WTC11 (cell line): ENCODE measurements around the gene STARD10. TPM values are rescaled to one million over a fixed set of nuclear protein-coding genes. Genes with fewer than 3 reads are reported as not detected.

ENCODE experiments used
- CREM ChIP-seq: sonication (generic); formaldehyde crosslinking; IDR thresholded peaks from 2 replicates; pipeline ENCODE4 v1.8.1; 2022; ENCODE audit warnings: mild to moderate bottlenecking, missing genetic modification reagents, moderate library complexity
- EMX1 ChIP-seq: fragments of 250-450 bp; sonication (Bioruptor Pico); IDR thresholded peaks from 2 replicates; pipeline ENCODE4 v1.8.0; 2021; ENCODE audit warnings: mild to moderate bottlenecking
- FOXJ3 ChIP-seq: sonication (generic); formaldehyde crosslinking; IDR thresholded peaks from 2 replicates; pipeline ENCODE4 v1.9.0; 2021; ENCODE audit warnings: missing genetic modification reagents, mild to moderate bottlenecking, borderline replicate concordance
- FOXK1 ChIP-seq: sonication (generic); formaldehyde crosslinking; IDR thresholded peaks from 2 replicates; pipeline ENCODE4 v1.8.0; 2022; ENCODE audit warnings: mild to moderate bottlenecking, moderate library complexity, missing genetic modification reagents
- HMGA2 ChIP-seq: fragments of 250-450 bp; sonication (Bioruptor Pico); IDR thresholded peaks from 2 replicates; pipeline ENCODE4 v1.4.0; 2021; ENCODE audit warnings: mild to moderate bottlenecking, moderate library complexity
- IRF2 ChIP-seq: sonication (generic); formaldehyde crosslinking; IDR thresholded peaks from 2 replicates; pipeline ENCODE4 v1.8.0; 2022; ENCODE audit warnings: low read depth, missing genetic modification reagents, borderline replicate concordance
- JUN ChIP-seq: sonication (generic); formaldehyde crosslinking; IDR thresholded peaks from 2 replicates; pipeline ENCODE4 v1.8.0; 2023; ENCODE audit warnings: mild to moderate bottlenecking, missing genetic modification reagents
- NFYB ChIP-seq: sonication (generic); formaldehyde crosslinking; conservative IDR thresholded peaks from 2 replicates; pipeline ENCODE4 v1.8.0; 2022; ENCODE audit warnings: low read depth, missing genetic modification reagents
- OVOL2 ChIP-seq: fragments of 250-450 bp; sonication (Bioruptor Pico); IDR thresholded peaks from 2 replicates; pipeline ENCODE4 v1.9.0; 2021; ENCODE audit warnings: mild to moderate bottlenecking, borderline replicate concordance
- PRRX2 ChIP-seq: fragments of 250-450 bp; sonication (Bioruptor Pico); IDR thresholded peaks from 2 replicates; pipeline ENCODE4 v1.8.0; 2021; ENCODE audit warnings: mild to moderate bottlenecking
- SMAD4 ChIP-seq: sonication (generic); formaldehyde crosslinking; IDR thresholded peaks from 2 replicates; pipeline ENCODE4 v1.8.0; 2022; ENCODE audit warnings: mild to moderate bottlenecking, missing genetic modification reagents
- TEAD1 ChIP-seq: sonication (generic); formaldehyde crosslinking; IDR thresholded peaks from 2 replicates; pipeline ENCODE4 v1.8.0; 2022; ENCODE audit warnings: mild to moderate bottlenecking, missing genetic modification reagents
- TP53 ChIP-seq: sonication (generic); formaldehyde crosslinking; IDR thresholded peaks from 2 replicates; pipeline ENCODE4 v1.8.1; 2023; ENCODE audit warnings: mild to moderate bottlenecking, missing genetic modification reagents
- ZBTB21 ChIP-seq: sonication (generic); formaldehyde crosslinking; IDR thresholded peaks from 2 replicates; pipeline ENCODE4 v1.8.1; 2023; ENCODE audit warnings: mild to moderate bottlenecking, missing genetic modification reagents, borderline replicate concordance
- ZNF121 ChIP-seq: sonication (generic); formaldehyde crosslinking; IDR thresholded peaks from 2 replicates; pipeline ENCODE4 v1.8.0; 2023; ENCODE audit warnings: missing genetic modification reagents
- ZNF219 ChIP-seq: sonication (generic); formaldehyde crosslinking; IDR thresholded peaks from 2 replicates; pipeline ENCODE4 v1.8.0; 2023; ENCODE audit warnings: missing genetic modification reagents, mild to moderate bottlenecking, borderline replicate concordance
- total RNA-seq: library from RNA; stranded (reverse); gene quantifications from 3 replicates; pipeline ENCODE4 v1.2.3, GENCODE V29; 2021
- TF ChIP-seq, protein P1 (sequence below): sonication (generic); formaldehyde crosslinking; IDR thresholded peaks from 2 replicates; pipeline ENCODE4 v1.8.0; 2022; ENCODE audit warnings: mild to moderate bottlenecking, missing genetic modification reagents
- TF ChIP-seq, protein P2 (sequence below): sonication (generic); formaldehyde crosslinking; IDR thresholded peaks from 2 replicates; pipeline ENCODE4 v1.8.0; 2022; ENCODE audit warnings: mild to moderate bottlenecking, missing genetic modification reagents
- TF ChIP-seq, protein P3 (sequence below): sonication (generic); formaldehyde crosslinking; IDR thresholded peaks from 2 replicates; pipeline ENCODE4 v1.8.1; 2023; ENCODE audit warnings: mild to moderate bottlenecking, missing genetic modification reagents
- TF ChIP-seq, protein P4 (sequence below): sonication (generic); formaldehyde crosslinking; IDR thresholded peaks from 2 replicates; pipeline ENCODE4 v1.8.0; 2022; ENCODE audit warnings: mild to moderate bottlenecking, missing genetic modification reagents
- TF ChIP-seq, protein P5 (sequence below): sonication (generic); formaldehyde crosslinking; IDR thresholded peaks from 2 replicates; pipeline ENCODE4 v1.8.1; 2022; ENCODE audit warnings: low read depth, missing genetic modification reagents, borderline replicate concordance
- TF ChIP-seq, protein P6 (sequence below): sonication (generic); formaldehyde crosslinking; IDR thresholded peaks from 2 replicates; pipeline ENCODE4 v1.8.1; 2023; ENCODE audit warnings: mild to moderate bottlenecking, missing genetic modification reagents, moderate library complexity
- TF ChIP-seq, protein P7 (sequence below): fragments of 250-450 bp; sonication (Bioruptor Pico); IDR thresholded peaks from 2 replicates; pipeline ENCODE4 v1.8.0; 2021; ENCODE audit warnings: mild to moderate bottlenecking
- TF ChIP-seq, protein P8 (sequence below): sonication (generic); formaldehyde crosslinking; IDR thresholded peaks from 2 replicates; pipeline ENCODE4 v1.8.1; 2023; ENCODE audit warnings: mild to moderate bottlenecking, missing genetic modification reagents, moderate library complexity
- TF ChIP-seq, protein P9 (sequence below): fragments of 200-600 bp; IDR thresholded peaks from 2 replicates; pipeline ENCODE4 v1.8.0; 2022; ENCODE audit warnings: antibody characterized with exemption
- TF ChIP-seq, protein P10 (sequence below): sonication (generic); formaldehyde crosslinking; conservative IDR thresholded peaks from 2 replicates; pipeline ENCODE4 v1.8.1; 2022; ENCODE audit warnings: mild to moderate bottlenecking, missing genetic modification reagents
- TF ChIP-seq, protein P11 (sequence below): fragments of 250-450 bp; sonication (Bioruptor Pico); IDR thresholded peaks from 2 replicates; pipeline ENCODE4 v1.9.0; 2021; ENCODE audit warnings: mild to moderate bottlenecking

The STARD10 gene
- total RNA-seq, 1 experiment from 2014 or later = 32.0 TPM

DNA sequence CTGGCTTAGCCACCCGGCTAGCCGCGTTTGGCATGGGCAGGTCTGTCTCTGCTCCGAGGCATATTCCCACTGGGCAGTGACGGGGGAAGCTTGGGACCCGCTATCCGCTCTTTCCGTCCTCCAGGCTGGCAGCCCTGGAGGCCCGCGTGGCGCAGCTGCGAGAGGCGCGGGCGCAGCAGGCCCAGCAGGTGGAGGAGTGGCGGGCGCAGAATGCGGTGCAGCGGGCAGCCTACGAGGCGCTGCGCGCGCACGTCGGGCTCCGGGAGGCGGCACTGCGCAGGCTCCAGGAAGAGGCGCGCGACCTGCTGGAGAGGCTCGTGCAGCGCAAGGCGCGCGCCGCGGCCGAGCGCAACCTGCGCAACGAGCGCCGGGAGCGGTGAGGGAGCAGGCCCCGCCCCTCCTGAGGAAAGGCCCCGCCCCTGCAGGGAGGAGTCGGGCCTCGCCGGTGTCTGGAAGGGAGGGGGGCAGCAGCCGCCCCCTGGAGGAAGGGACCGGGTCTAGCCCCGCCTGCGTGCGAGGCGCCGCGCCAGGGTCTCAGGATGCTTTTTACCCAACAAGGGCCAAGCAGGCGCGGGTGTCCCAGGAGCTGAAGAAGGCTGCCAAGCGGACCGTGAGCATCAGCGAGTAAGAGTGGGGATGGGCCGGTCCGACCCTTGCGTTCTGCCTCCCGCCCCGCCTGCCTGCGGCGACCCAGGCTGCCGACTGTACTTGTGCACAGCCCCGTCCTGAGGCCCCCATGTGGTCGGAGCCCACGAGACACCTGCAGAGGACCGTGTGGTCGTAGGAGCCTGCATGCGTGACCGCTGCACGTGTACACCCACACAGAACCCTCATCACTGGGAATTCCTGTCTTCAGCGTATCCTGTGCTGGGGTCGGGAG, 28.3 kb upstream of the STARD10 start (continued):
- TF ChIP-seq, protein P1, sequence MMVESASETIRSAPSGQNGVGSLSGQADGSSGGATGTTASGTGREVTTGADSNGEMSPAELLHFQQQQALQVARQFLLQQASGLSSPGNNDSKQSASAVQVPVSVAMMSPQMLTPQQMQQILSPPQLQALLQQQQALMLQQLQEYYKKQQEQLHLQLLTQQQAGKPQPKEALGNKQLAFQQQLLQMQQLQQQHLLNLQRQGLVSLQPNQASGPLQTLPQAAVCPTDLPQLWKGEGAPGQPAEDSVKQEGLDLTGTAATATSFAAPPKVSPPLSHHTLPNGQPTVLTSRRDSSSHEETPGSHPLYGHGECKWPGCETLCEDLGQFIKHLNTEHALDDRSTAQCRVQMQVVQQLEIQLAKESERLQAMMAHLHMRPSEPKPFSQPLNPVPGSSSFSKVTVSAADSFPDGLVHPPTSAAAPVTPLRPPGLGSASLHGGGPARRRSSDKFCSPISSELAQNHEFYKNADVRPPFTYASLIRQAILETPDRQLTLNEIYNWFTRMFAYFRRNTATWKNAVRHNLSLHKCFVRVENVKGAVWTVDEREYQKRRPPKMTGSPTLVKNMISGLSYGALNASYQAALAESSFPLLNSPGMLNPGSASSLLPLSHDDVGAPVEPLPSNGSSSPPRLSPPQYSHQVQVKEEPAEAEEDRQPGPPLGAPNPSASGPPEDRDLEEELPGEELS (CRISPR knock-in tag) = peak; percentile 92
- TF ChIP-seq, protein P2, sequence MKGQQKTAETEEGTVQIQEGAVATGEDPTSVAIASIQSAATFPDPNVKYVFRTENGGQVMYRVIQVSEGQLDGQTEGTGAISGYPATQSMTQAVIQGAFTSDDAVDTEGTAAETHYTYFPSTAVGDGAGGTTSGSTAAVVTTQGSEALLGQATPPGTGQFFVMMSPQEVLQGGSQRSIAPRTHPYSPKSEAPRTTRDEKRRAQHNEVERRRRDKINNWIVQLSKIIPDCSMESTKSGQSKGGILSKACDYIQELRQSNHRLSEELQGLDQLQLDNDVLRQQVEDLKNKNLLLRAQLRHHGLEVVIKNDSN (CRISPR knock-in tag) = no peak
- no peak for TF ChIP-seq SMAD4
- TF ChIP-seq, protein P3, sequence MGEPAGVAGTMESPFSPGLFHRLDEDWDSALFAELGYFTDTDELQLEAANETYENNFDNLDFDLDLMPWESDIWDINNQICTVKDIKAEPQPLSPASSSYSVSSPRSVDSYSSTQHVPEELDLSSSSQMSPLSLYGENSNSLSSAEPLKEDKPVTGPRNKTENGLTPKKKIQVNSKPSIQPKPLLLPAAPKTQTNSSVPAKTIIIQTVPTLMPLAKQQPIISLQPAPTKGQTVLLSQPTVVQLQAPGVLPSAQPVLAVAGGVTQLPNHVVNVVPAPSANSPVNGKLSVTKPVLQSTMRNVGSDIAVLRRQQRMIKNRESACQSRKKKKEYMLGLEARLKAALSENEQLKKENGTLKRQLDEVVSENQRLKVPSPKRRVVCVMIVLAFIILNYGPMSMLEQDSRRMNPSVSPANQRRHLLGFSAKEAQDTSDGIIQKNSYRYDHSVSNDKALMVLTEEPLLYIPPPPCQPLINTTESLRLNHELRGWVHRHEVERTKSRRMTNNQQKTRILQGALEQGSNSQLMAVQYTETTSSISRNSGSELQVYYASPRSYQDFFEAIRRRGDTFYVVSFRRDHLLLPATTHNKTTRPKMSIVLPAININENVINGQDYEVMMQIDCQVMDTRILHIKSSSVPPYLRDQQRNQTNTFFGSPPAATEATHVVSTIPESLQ = no peak
- TF ChIP-seq ZBTB21 (CRISPR knock-in tag) = peak; percentile 45; the same call in 1 of the 2 replicates
- no peak for TF ChIP-seq OVOL2 (CRISPR knock-in tag)
- TF ChIP-seq NFYB (CRISPR knock-in tag) = no peak
- TF ChIP-seq CREM (CRISPR knock-in tag) = no peak; the same call in 1 of the 2 replicates
- TF ChIP-seq EMX1 (CRISPR knock-in tag) = no peak
- no peak for TF ChIP-seq HMGA2 (CRISPR knock-in tag)
- peak; percentile 54; the same call in 1 of the 2 replicates for TF ChIP-seq FOXK1
- TF ChIP-seq, protein P4, sequence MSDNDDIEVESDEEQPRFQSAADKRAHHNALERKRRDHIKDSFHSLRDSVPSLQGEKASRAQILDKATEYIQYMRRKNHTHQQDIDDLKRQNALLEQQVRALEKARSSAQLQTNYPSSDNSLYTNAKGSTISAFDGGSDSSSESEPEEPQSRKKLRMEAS (CRISPR knock-in tag) = peak; percentile 94
- TF ChIP-seq, protein P5, sequence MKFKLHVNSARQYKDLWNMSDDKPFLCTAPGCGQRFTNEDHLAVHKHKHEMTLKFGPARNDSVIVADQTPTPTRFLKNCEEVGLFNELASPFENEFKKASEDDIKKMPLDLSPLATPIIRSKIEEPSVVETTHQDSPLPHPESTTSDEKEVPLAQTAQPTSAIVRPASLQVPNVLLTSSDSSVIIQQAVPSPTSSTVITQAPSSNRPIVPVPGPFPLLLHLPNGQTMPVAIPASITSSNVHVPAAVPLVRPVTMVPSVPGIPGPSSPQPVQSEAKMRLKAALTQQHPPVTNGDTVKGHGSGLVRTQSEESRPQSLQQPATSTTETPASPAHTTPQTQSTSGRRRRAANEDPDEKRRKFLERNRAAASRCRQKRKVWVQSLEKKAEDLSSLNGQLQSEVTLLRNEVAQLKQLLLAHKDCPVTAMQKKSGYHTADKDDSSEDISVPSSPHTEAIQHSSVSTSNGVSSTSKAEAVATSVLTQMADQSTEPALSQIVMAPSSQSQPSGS (CRISPR knock-in tag) = no peak
- no peak for TF ChIP-seq ZNF219 (CRISPR knock-in tag)
- peak; percentile 70; the same call in 1 of the 2 replicates for TF ChIP-seq TP53 (CRISPR knock-in tag)
- TF ChIP-seq, protein P6, sequence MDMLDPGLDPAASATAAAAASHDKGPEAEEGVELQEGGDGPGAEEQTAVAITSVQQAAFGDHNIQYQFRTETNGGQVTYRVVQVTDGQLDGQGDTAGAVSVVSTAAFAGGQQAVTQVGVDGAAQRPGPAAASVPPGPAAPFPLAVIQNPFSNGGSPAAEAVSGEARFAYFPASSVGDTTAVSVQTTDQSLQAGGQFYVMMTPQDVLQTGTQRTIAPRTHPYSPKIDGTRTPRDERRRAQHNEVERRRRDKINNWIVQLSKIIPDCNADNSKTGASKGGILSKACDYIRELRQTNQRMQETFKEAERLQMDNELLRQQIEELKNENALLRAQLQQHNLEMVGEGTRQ (CRISPR knock-in tag) = peak; percentile 33; the same call in 1 of the 2 replicates
- TF ChIP-seq, protein P7, sequence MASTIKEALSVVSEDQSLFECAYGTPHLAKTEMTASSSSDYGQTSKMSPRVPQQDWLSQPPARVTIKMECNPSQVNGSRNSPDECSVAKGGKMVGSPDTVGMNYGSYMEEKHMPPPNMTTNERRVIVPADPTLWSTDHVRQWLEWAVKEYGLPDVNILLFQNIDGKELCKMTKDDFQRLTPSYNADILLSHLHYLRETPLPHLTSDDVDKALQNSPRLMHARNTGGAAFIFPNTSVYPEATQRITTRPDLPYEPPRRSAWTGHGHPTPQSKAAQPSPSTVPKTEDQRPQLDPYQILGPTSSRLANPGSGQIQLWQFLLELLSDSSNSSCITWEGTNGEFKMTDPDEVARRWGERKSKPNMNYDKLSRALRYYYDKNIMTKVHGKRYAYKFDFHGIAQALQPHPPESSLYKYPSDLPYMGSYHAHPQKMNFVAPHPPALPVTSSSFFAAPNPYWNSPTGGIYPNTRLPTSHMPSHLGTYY (CRISPR knock-in tag) = no peak
- no peak for TF ChIP-seq FOXJ3 (CRISPR knock-in tag)
- no peak for TF ChIP-seq ZNF121 (CRISPR knock-in tag)
- TF ChIP-seq IRF2 (CRISPR knock-in tag) = no peak
- TF ChIP-seq, protein P8, sequence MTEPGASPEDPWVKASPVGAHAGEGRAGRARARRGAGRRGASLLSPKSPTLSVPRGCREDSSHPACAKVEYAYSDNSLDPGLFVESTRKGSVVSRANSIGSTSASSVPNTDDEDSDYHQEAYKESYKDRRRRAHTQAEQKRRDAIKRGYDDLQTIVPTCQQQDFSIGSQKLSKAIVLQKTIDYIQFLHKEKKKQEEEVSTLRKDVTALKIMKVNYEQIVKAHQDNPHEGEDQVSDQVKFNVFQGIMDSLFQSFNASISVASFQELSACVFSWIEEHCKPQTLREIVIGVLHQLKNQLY (CRISPR knock-in tag) = no peak
- TF ChIP-seq, protein P9, sequence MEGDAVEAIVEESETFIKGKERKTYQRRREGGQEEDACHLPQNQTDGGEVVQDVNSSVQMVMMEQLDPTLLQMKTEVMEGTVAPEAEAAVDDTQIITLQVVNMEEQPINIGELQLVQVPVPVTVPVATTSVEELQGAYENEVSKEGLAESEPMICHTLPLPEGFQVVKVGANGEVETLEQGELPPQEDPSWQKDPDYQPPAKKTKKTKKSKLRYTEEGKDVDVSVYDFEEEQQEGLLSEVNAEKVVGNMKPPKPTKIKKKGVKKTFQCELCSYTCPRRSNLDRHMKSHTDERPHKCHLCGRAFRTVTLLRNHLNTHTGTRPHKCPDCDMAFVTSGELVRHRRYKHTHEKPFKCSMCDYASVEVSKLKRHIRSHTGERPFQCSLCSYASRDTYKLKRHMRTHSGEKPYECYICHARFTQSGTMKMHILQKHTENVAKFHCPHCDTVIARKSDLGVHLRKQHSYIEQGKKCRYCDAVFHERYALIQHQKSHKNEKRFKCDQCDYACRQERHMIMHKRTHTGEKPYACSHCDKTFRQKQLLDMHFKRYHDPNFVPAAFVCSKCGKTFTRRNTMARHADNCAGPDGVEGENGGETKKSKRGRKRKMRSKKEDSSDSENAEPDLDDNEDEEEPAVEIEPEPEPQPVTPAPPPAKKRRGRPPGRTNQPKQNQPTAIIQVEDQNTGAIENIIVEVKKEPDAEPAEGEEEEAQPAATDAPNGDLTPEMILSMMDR = no peak
- TF ChIP-seq, protein P10, sequence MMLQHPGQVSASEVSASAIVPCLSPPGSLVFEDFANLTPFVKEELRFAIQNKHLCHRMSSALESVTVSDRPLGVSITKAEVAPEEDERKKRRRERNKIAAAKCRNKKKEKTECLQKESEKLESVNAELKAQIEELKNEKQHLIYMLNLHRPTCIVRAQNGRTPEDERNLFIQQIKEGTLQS = no peak
- TF ChIP-seq TEAD1 (CRISPR knock-in tag) = peak; percentile 63
- TF ChIP-seq, protein P11, sequence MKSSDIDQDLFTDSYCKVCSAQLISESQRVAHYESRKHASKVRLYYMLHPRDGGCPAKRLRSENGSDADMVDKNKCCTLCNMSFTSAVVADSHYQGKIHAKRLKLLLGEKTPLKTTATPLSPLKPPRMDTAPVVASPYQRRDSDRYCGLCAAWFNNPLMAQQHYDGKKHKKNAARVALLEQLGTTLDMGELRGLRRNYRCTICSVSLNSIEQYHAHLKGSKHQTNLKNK (CRISPR knock-in tag) = no peak
- no peak for TF ChIP-seq PRRX2 (CRISPR knock-in tag)
- no peak for TF ChIP-seq JUN (CRISPR knock-in tag)
